SIG-M5 treated with dmso at 0.1 percent for 504 hours (cell line): Measurements from ENCODE around the gene MARK3.

Experiments
- DNase-seq: peaks from one replicate; lab custom pipeline; 2025; ENCODE audit not compliant: unreplicated experiment; lab: John Stamatoyannopoulos, UW

The MARK3 gene

GRCh38 chr14:103547455-103547940, 162.3 kb downstream of the MARK3 start:
- DNase-seq, result no peak

DNA sequence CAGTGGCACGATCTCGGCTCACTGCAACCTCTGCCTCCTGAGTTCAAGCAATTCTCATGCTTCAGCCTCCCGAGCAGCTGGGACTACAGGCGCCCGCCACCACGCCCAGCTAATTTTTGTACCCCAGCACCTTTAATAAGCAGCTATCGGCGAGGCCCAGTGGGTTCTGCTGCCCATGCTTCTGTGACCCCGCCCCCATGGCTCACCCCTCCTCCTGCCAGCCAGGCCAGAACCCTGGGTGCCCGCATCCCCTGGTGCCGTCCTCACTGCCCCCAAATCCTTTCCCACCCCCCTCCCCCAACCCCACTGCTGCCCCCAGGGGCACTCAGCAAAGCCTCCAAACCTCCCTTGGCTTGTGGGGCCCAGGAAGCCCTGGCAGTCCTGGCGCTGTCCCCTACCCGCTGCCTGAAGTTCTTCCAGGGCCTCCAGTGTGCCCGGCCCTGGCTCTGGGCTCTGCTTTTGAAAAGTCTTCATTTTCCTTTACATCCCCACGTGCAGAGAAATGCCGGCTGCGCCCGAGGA, 162.8 kb downstream of the MARK3 start:
- no peak for DNase-seq

GRCh38 chr14:103548463-103549351, 163.5 kb downstream of the MARK3 start:
- DNase-seq, result no peak

DNA sequence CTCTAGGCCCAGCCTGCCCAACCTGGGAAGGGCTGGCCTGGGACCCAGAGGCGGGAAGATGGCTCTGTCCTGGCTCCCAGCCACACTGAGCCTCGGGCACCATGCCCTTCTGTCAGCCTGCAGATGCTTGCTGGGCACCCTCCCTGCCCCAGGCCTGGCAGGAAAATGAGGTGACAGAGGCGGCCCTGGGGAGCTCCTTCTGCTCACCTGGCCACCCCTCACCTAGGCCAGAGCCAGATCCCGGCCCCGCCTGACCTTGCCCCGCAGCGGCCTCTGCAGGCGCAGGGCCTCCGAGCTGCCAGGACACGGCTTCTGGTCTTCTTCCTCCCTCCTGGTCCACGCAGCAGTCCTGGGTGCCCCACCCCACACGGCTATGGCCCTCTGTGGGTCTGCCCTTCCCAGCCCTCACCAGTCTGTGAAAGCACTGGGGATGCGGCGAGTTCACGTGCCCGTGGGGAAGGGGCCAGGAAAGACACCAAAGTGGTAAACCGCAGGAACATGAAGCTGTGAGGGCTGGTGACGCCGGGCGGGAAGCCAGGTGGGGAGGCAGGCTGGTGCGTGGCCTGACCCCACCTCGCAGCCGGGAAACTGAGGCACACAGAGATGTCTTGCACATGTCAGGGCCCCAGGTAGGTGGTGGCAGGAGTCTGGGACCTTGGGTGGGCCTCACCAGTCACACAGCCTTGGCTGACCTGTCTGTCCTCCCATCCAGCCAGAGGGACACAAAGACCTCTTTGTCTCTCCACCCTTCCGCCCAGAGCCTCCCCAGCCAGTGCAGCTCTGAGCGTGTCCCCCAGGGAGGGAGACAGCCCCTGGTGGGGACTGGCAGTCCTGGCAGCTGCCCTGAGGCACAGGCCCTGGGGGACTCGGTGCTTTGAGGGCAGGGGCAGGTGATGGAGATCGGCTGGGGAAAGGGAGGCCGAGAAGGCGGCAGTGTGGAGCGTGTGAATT, 164.4 kb downstream of the MARK3 start:
- DNase-seq, result no peak

DNA sequence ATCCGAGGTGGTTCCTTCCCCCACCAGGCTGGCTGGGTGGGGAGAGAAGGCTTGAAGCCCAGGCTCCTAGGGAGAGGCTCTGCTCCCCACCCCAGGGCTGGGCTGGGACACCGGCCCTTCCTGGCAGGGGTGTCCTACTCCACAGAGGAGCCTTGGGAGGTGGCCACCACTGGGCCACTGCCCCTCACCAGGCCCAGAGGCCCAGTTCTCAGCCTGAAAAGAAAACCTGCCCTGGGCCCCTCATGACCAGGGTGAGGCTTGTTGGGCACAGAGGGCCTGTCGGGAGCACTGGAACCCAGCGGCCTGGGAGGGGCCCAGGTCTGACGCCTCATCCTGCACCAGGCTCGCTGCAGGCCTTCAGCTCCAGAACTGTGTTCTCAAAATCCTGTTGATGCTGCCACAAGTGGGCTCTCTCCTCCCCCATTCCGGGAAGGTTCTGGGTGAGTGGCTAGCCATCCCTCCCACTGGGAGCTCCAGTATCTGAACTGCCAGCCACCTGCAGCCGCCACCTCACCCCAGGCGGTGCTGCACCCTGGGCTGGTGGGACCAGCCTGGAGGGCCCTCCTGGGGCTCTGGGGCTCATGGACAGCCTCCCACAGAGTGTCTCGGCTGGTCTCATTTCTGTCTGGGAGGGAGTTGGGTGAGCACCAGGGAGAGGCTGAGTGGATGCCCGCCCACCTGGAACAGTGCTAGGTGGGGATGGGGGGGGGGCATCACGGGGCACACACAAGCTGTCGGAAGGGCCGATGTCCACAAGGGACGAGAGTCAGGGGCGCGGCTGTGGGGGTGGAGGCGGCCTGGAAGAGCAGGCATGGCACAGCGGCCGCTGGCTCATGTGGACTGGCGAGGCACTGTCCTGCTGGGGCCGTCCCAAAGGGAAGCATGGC, 165.5 kb downstream of the MARK3 start:
- no peak for DNase-seq

GRCh38 chr14:103551338-103551762, 166.1 kb downstream of the MARK3 start:
- no peak for DNase-seq

- DNase-seq, result no peak
These were observed 167.0 kb downstream of the MARK3 start for GRCh38 chr14:103552011-103552845.

GRCh38 chr14:103552846-103553210, 167.6 kb downstream of the MARK3 start:
- DNase-seq, result no peak
